Measurements from ENCODE around the gene BRPF1. TPM values are rescaled to one million over a fixed set of nuclear protein-coding genes. Genes with fewer than 3 reads are reported as not detected.

The BRPF1 gene
- total and polyA plus RNA-seq, 2 experiments from 2014 or later = 8.0 to 24.7 TPM

DNA sequence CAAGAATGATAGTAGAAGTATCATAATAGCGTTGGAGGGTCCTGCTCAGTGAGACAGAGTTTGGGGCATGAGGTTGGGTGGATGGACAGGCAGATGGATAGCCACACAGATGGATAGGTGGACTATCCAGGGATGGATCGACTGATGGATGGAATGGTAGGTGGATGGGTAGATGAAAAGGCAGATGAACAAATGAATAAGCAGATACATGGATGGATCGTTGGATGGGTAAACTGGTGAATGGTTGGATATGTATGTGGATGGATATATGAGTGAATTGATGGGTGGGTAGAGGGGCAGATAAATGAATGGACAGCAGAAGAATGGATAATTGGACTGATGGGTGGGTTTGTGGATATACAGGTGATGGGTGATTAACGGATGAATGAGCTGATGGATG is 18.4 kb upstream of the BRPF1 start:
- Histone ChIP-seq H3K4me1 (ENCODE audit: insufficient read depth) (no peaks in the 10 kb centered on the region), H4K20me1 (replicated peaks; ENCODE audit: insufficient read depth) (no peaks in the 10 kb centered on the region), H3K4me2 (no peak overlapping the region), H3K4me3 (no peak overlapping the region), H3K36me3 (ENCODE audit: insufficient read depth) (no peaks in the 10 kb centered on the region), H3F3A (replicated peaks; ENCODE audit: low read depth) (no peaks in the 10 kb centered on the region), H3K27ac (ENCODE audit: low read depth) (no peak overlapping the region), H2AFZ (no peak overlapping the region), H3K79me2 (replicated peaks; ENCODE audit: insufficient read depth) (no peaks in the 10 kb centered on the region), H3K9me2 (ENCODE audit: insufficient read depth) (no peaks in the 10 kb centered on the region), H3K27me3 (ENCODE audit: insufficient read depth) (no peaks in the 10 kb centered on the region)
- Mint-ChIP-seq H3K9me3 (no peaks in the 10 kb centered on the region), H3K36me3 (ENCODE audit: low read depth) (no peaks in the 10 kb centered on the region; the same call in 2 of the 3 replicates), H3K4me1 (peaks cover 5% of the 10 kb centered on the region; the same call in 2 of the 3 replicates), H3K4me3 (no peak overlapping the region), H3K27ac (no peak overlapping the region), H3K27me3 (ENCODE audit: insufficient read depth, low read depth, poor library complexity) (peaks cover 3% of the 10 kb centered on the region)
- no peak for ATAC-seq
- no peak for DNase-seq (ENCODE audit: low spot score)
- TF ChIP-seq, protein P1, sequence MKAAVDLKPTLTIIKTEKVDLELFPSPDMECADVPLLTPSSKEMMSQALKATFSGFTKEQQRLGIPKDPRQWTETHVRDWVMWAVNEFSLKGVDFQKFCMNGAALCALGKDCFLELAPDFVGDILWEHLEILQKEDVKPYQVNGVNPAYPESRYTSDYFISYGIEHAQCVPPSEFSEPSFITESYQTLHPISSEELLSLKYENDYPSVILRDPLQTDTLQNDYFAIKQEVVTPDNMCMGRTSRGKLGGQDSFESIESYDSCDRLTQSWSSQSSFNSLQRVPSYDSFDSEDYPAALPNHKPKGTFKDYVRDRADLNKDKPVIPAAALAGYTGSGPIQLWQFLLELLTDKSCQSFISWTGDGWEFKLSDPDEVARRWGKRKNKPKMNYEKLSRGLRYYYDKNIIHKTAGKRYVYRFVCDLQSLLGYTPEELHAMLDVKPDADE (IDR thresholded peaks at IDR 0.05) = no peak
- TF ChIP-seq EZH2 (IDR thresholded peaks at IDR 0.05; ENCODE audit: low read depth, unreplicated experiment) (no peak), STAT1 (IDR thresholded peaks at IDR 0.05; ENCODE audit: unreplicated experiment) (no peak), NANOG (IDR thresholded peaks at IDR 0.05; ENCODE audit: borderline replicate concordance) (no peak), JUNB (IDR thresholded peaks at IDR 0.05; ENCODE audit: unreplicated experiment) (no peak), REST (IDR thresholded peaks at IDR 0.05; ENCODE audit: unreplicated experiment) (no peak), ZNF114 (CRISPR knock-in tag; IDR thresholded peaks at IDR 0.05) (no peak), CREB1 (CRISPR knock-in tag; IDR thresholded peaks at IDR 0.05; ENCODE audit: low read depth) (no peak), ZNF331 (CRISPR knock-in tag; IDR thresholded peaks at IDR 0.05; ENCODE audit: low read depth) (no peak), ZNF462 (CRISPR knock-in tag; IDR thresholded peaks at IDR 0.05) (no peak), POLR2AphosphoS5 (IDR thresholded peaks at IDR 0.05; ENCODE audit: low read depth) (no peak), EZH2phosphoT487 (IDR thresholded peaks at IDR 0.05; ENCODE audit: unreplicated experiment) (no peak), CTCF (conservative IDR thresholded peaks at IDR 0.05; ENCODE audit: low read depth in 2 of 2) (no peak)
